Sigmoid colon (tissue), 7 donors: ENCODE data around the gene ZNF213. TPM values are rescaled to one million over a fixed set of nuclear protein-coding genes. Genes with fewer than 3 reads are reported as not detected.

Source experiments
- DNase-seq: peaks from one replicate; pipeline ENCODE4 v3.0.0-alpha.2; 2019
- H3K27ac ChIP-seq, 4 donors: fragments of 200-600 bp; sonication (generic); one replicate each; pipeline ENCODE4 v1.5.1; 2016 to 2019; ENCODE audit warnings: mild to moderate bottlenecking in 1 of 4
- H3K27me3 ChIP-seq, 3 donors: fragments of 200-600 bp; sonication (generic); one replicate each; pipeline ENCODE4 v1.5.1; 2019; ENCODE audit warnings: mild to moderate bottlenecking in 1 of 3
- H3K36me3 ChIP-seq, 4 donors: fragments of 200-600 bp; sonication (generic); one replicate each; pipeline ENCODE4 v1.5.1; 2016 to 2019
- H3K4me1 ChIP-seq, 4 donors: fragments of 200-600 bp; sonication (generic); one replicate each; pipeline ENCODE4 v1.5.1; 2017 to 2019
- H3K4me3 ChIP-seq, 4 donors: fragments of 200-600 bp; sonication (generic); one replicate each; pipeline ENCODE4 v1.5.1; 2017 to 2019; ENCODE audit warnings: mild to moderate bottlenecking in 2 of 4, moderate library complexity in 1 of 4
- H3K9me3 ChIP-seq, 4 donors: fragments of 200-600 bp in 3 of 4; sonication (generic) in 3 of 4; one replicate each; pipeline versions ENCODE4 v1.5.1 to v1.6.1; 2013 to 2019
- CTCF ChIP-seq, 4 experiments: fragments of 450-650 bp in 3 of 4; fragments of 200-600 bp in 1 of 4; IDR thresholded peaks; one replicate each; pipeline ENCODE4 v1.5.1; 2016 to 2019; ENCODE audit warnings: antibody characterized with exemption in 4 of 4, mild to moderate bottlenecking in 3 of 4, moderate library complexity in 2 of 4
- EP300 ChIP-seq, 4 donors: sonication (generic); formaldehyde crosslinking; IDR thresholded peaks; one replicate each; pipeline ENCODE4 v1.6.1; 2017; ENCODE audit warnings: antibody characterized with exemption in 4 of 4
- POLR2A ChIP-seq, 2 donors: fragments of 450-650 bp; IDR thresholded peaks; one replicate each; pipeline ENCODE4 v1.6.1; 2016; ENCODE audit warnings: antibody characterized with exemption in 2 of 2, mild to moderate bottlenecking in 2 of 2, moderate library complexity in 2 of 2
- POLR2AphosphoS5 ChIP-seq, 4 donors: sonication (generic); formaldehyde crosslinking; IDR thresholded peaks; one replicate each; pipeline ENCODE4 v1.6.1; 2017; ENCODE audit warnings: antibody characterized with exemption in 4 of 4
- WGBS, 2 donors: extraction: QIAGEN DNeasy Blood & Tissue Kit; methylation state at CpG; one replicate each; pipeline ENCODE4 v1.1.7; 2013; 5-methylcytosine and 5-hydroxymethylcytosine counted together
- intact Hi-C: fragments of 100-400 bp; cut with DNase I; formaldehyde crosslinking; loops from one replicate; pipeline ENCODE4 v1.15.1; 2023
- polyA plus RNA-seq, 3 donors: library from polyadenylated mRNA; stranded (reverse); fragments of 200-250 nt; gene quantifications; one replicate each; pipeline ENCODE4 v1.2.3, GENCODE V29; 2013
- total RNA-seq, 4 donors: library from RNA; depleted of rRNA; stranded (reverse); fragments of >200 nt; gene quantifications; one replicate each; pipeline ENCODE4 v1.1.0, GENCODE V29; 2016
- donor health status: healthy with polysubstance abuse.
- donor health status: Bipolar disorder and iron deficiency.
- donor health status: healthy.

Gene ZNF213
- total and polyA plus RNA-seq, 7 donors = 2.6 to 11.3 (median 7.2) TPM

GRCh38 chr16:3152991-3153368, 18.2 kb downstream of the ZNF213 start:
- Histone ChIP-seq H3K9me3 (no peaks in the 10 kb centered on the region), H3K4me1 (peaks cover 0 to 36% (median 31%) of the 10 kb centered on the region in 4 donors), H3K27ac (peak overlapping the region; percentile 68 to 77 (median 74)), H3K4me3 (peak overlapping the region in 2 of 4 donors; percentile 47 to 52), H3K27me3 (no peaks in the 10 kb centered on the region), H3K36me3 (no peaks in the 10 kb centered on the region)
- no peak for DNase-seq
- 9% methylated on average over 8 of the region's 8 CpGs for WGBS, 2 donors
- no peak for TF ChIP-seq EP300 (IDR thresholded peaks at IDR 0.05)
- no peak for TF ChIP-seq CTCF (IDR thresholded peaks at IDR 0.05)
- TF ChIP-seq POLR2A (IDR thresholded peaks at IDR 0.05) = no peak
- TF ChIP-seq POLR2AphosphoS5 (IDR thresholded peaks at IDR 0.05) = no peak
- intact Hi-C loops = loop anchor here (5.0 to 10.0 kb wide), 3 partner anchors 129 to 378 kb away; partner anchors contain the start of genes ELOB, FLYWCH1 and ZNF263

- DNase-seq = no peak
- Histone ChIP-seq H3K27ac (no peak overlapping the region), H3K4me3 (no peak overlapping the region), H3K9me3 (no peaks in the 10 kb centered on the region), H3K4me1 (peaks cover 0 to 45% (median 30%) of the 10 kb centered on the region in 4 donors), H3K36me3 (no peaks in the 10 kb centered on the region), H3K27me3 (peaks cover 0 to 8% (median 4%) of the 10 kb centered on the region in 3 donors)
- TF ChIP-seq CTCF (IDR thresholded peaks at IDR 0.05) = no peak
- no peak for TF ChIP-seq POLR2A (IDR thresholded peaks at IDR 0.05)
- TF ChIP-seq POLR2AphosphoS5 (IDR thresholded peaks at IDR 0.05) = no peak
- no peak for TF ChIP-seq EP300 (IDR thresholded peaks at IDR 0.05)
- WGBS, 2 donors = 64 to 87% methylated on average over 2 of the region's 2 CpGs
- intact Hi-C loops = loop anchor here (10.0 kb wide), 2 partner anchors 240 to 380 kb away; partner anchors contain the start of genes ELOB and FLYWCH1
Observed at GRCh38 chr16:3155181-3155580, 20.4 kb downstream of the ZNF213 start.

- intact Hi-C loops = loop anchor here (10.0 kb wide), 2 partner anchors 241 to 381 kb away; partner anchors contain the start of genes ELOB and FLYWCH1
- no peak for TF ChIP-seq POLR2AphosphoS5 (IDR thresholded peaks at IDR 0.05)
- TF ChIP-seq EP300 (IDR thresholded peaks at IDR 0.05) = no peak
- no peak for TF ChIP-seq POLR2A (IDR thresholded peaks at IDR 0.05)
- no peak for TF ChIP-seq CTCF (IDR thresholded peaks at IDR 0.05)
- Histone ChIP-seq H3K36me3 (no peaks in the 10 kb centered on the region), H3K27ac (no peak overlapping the region), H3K9me3 (no peaks in the 10 kb centered on the region), H3K4me3 (no peak overlapping the region), H3K27me3 (peaks cover 0 to 14% (median 6%) of the 10 kb centered on the region in 3 donors), H3K4me1 (peaks cover 0 to 43% (median 29%) of the 10 kb centered on the region in 4 donors)
- DNase-seq = no peak
- 93 to 98% methylated on average over 3 of the region's 3 CpGs for WGBS, 2 donors
Observed at GRCh38 chr16:3155972-3156371, 21.1 kb downstream of the ZNF213 start.

- Histone ChIP-seq H3K27ac (peak overlapping the region; percentile 78 to 87 (median 86)), H3K9me3 (no peaks in the 10 kb centered on the region), H3K4me3 (peak overlapping the region; percentile 52 to 92 (median 78)), H3K4me1 (peaks cover 0 to 28% (median 18%) of the 10 kb centered on the region in 4 donors), H3K36me3 (no peaks in the 10 kb centered on the region), H3K27me3 (peaks cover 0 to 27% (median 6%) of the 10 kb centered on the region in 3 donors)
- TF ChIP-seq EP300 (IDR thresholded peaks at IDR 0.05) (no peak), POLR2AphosphoS5 (IDR thresholded peaks at IDR 0.05) (no peak), POLR2A (IDR thresholded peaks at IDR 0.05) (no peak), CTCF (IDR thresholded peaks at IDR 0.05) (no peak)
- WGBS, 2 donors = 1 to 2% methylated on average over 59 of the region's 59 CpGs
- intact Hi-C loops = loop anchor here (10.0 kb wide), 2 partner anchors 243 to 383 kb away; partner anchors contain the start of genes ELOB and FLYWCH1
- DNase-seq = peak; percentile 82
Observed at GRCh38 chr16:3157229-3158025, 22.6 kb downstream of the ZNF213 start.
